HG03139 (cell line): ENCODE results near the gene VPS11.

ENCODE experiments used
- ATAC-seq: cut with Tn5 transposase; IDR thresholded peaks from one replicate; pipeline ENCODE4 v1.9.1; 2021; ENCODE audit not compliant: unreplicated experiment

The VPS11 gene

GRCh38 chr11:119078675-119079420 lies 11.2 kb downstream of the VPS11 start:
- ATAC-seq, result no peak

DNA sequence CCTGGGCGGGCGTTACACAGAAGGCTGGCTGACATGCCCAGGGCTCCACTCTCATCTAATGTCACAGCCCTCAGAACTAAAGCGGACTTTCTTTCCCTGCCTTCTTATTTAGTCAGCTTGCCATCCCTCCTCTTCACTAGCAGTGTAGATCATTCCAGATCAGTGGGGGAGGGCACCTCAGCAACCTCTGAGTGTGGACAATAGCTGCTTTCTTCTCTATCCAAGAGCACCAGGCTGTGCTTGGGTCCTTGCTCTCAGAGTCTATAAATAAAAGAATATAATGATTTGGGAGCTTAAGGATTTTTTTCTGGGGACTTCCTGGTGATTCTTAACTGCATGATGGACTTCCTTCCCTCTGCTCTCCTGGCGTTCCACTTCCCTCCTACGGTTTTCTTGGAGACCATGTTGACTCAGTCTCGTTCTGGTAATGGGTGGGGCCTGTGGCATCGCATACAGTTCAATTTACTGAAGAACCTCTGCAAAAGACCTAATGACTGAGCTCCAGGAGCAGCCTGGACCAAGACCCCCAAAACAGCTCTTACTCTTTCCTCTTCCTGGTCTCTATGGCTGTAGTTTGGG lies 14.2 kb downstream of the VPS11 start:
- no peak for ATAC-seq

DNA sequence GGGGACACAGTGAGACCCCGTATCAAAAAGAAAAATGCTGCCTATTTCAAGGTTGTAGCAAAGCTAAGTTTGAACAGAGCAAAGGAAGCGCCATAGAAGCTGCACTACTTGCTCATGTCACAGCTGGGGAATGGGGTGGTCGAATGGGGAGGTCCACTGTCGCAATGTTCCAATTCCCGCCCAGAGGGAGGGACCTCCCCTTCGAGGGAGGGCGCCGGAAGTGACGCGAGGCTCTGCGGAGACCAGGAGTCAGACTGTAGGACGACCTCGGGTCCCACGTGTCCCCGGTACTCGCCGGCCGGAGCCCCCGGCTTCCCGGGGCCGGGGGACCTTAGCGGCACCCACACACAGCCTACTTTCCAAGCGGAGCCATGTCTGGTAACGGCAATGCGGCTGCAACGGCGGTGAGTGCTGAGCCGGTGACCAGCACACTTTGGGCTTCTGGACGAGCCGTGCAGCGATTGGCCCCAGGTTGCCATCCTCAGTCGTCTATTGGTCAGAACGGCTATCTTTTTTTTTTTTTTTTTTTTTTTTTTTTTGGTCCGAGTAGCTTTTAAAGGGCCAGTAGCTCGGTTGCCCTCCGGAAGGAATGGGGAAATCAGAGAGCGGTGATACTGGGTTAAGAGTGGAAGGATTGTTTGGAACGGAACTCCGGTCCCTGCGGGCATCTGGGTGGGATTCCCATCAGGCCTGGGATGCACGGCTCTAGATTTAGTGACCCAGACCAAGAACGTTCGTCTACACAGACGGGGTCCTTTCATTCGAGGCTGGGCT lies 17.2 kb downstream of the VPS11 start, which contains the start of gene HMBS:
Gene HMBS, plus strand, starts transcription at position 219 of the 774 bp plus-strand sequence. Its CDS starts 153 bp downstream, at position 372.
- peak; percentile 74 for ATAC-seq

DNA sequence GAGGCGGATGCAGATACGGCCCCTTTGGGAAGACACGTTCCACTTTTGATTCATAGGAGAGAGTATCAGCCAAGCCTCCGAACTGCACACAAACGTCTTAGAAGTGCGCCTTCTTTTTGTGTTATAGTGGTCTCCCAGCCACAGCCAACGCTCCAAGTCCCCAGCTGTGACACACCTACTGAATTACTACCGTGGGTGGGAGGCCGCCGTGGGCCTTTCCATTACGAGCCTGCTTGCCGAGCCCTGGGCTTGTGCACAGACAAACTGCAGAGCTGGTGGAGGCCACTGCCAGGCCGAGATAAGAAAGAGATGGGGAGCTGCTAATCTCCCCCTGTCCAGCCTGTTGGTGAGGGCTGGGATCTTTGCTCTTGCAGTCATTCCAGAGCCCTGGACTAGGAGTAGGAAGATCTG lies 17.8 kb downstream of the VPS11 start:
- ATAC-seq, result peak; percentile 16

- no peak for ATAC-seq
These were observed 19.5 kb downstream of the VPS11 start for GRCh38 chr11:119087123-119087522.

DNA sequence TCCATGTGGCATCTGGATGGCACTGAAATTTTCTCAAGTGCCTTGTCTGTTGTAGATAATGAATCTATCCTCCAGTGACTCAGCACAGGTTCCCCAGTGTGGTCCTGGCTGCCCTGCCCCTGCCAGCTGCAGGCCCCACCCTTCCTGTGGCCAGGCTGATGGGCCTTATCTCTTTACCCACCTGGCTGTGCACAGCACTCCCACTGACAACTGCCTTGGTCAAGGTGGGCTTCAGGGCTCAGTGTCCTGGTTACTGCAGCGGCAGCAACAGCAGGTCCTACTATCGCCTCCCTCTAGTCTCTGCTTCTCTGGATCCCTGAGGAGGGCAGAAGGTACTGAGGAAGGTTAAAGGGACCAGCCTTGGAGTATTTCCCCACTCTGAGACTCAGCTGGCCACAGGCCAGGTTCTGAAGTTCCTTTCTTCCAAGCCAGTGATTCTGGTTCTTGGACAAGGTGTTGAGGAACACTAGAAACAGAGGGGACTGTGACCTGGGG lies 20.2 kb downstream of the VPS11 start:
- ATAC-seq, result no peak

- ATAC-seq, result no peak
These were observed 20.8 kb downstream of the VPS11 start for GRCh38 chr11:119088406-119088805.

- ATAC-seq, result no peak
These were observed 21.7 kb downstream of the VPS11 start for GRCh38 chr11:119089319-119089718.

DNA sequence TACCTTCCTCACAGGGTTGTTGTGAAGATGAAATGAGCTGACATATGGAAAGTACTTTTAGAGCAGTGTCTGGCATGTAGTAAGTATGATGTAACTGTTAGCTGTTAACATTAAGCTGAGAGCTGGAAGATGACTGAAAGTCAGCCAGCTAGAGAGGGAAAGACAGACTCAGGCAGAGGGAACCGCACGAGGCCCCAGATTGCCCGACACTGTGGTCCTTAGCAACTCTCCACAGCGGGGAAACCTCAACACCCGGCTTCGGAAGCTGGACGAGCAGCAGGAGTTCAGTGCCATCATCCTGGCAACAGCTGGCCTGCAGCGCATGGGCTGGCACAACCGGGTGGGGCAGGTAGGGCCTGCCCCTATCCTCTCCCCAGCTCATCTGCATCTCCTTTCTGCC lies 23.6 kb downstream of the VPS11 start:
- ATAC-seq, result no peak

GRCh38 chr11:119091966-119092879 lies 24.6 kb downstream of the VPS11 start:
- no peak for ATAC-seq

DNA sequence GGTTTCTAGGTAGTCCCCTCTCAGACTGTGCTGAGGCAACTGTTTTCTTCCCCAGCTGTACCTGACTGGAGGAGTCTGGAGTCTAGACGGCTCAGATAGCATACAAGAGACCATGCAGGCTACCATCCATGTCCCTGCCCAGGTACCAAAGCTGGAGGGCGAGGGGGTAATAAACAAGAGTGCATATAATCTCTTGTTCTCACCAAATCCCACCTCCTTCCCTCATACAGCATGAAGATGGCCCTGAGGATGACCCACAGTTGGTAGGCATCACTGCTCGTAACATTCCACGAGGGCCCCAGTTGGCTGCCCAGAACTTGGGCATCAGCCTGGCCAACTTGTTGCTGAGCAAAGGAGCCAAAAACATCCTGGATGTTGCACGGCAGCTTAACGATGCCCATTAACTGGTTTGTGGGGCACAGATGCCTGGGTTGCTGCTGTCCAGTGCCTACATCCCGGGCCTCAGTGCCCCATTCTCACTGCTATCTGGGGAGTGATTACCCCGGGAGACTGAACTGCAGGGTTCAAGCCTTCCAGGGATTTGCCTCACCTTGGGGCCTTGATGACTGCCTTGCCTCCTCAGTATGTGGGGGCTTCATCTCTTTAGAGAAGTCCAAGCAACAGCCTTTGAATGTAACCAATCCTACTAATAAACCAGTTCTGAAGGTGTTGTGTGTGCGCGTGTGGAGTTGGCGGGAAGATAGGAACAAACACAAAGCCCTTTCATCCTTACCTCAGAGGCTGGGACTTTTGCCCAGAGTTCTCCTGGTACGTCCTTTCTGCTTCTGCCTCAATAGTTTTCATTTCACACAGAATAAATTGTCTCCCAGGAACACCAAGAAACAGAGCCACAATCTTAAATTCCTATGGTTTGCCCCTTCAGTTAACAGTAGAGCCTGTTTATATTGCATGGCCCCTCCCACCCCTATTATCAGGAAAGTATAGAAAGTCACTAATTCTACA lies 25.5 kb downstream of the VPS11 start:
- ATAC-seq, result no peak

DNA sequence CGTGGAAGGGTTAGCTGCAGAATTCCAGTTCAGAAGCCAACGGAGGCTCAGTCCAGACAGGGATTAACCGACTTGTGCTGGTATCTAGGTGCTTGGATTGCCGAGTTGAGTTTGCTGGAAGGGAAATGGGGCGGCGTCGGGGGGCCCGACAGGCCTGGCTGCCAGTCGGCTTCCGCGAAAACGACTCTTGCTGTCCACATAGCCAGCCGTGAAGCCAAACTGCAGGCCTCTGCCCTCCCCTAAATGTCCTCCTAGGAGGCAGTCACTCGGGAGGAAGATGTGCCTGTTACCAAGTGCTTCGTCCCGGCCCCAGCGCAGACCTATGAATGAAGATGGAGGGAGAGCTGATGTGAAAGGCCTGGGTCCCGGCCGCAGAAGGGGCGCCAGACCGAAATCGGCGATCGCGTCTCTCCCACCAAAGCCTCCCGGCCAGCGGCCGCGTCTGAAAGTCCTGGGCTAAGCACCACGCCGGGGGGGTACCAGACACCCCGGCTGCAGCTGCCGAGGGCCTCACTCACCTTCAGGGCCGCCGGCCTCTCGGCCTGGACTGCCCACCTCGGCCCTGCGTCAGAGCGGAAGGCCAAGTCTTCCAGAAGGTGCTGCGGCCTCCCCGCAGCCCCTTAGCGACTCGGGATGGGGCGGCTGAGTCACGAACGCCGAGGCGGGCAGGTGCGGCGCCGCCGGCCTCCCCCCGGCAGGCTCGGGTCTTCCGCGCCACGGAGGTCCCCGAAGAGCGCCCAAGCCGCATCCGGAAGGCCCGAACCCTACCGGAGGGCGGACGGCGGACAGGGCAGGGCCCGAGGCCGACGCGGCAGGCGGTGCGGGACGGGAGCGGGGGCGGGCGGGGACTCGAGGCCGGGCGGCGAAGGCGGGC lies 26.6 kb downstream of the VPS11 start:
- peak; percentile 6 for ATAC-seq

GRCh38 chr11:119094816-119095065 lies 27.1 kb downstream of the VPS11 start:
- ATAC-seq, result peak; percentile 26

GRCh38 chr11:119095066-119095880 lies 27.7 kb downstream of the VPS11 start:
- ATAC-seq, result peak; percentile 79

- ATAC-seq, result no peak
These were observed 32.1 kb downstream of the VPS11 start for GRCh38 chr11:119099711-119100110.

GRCh38 chr11:119100246-119100970 lies 32.8 kb downstream of the VPS11 start:
- no peak for ATAC-seq

- ATAC-seq, result peak; percentile 22
These were observed 33.6 kb downstream of the VPS11 start for GRCh38 chr11:119100994-119101758.
